ENCODE measurements around the gene TMEM126A.

The TMEM126A gene

DNA sequence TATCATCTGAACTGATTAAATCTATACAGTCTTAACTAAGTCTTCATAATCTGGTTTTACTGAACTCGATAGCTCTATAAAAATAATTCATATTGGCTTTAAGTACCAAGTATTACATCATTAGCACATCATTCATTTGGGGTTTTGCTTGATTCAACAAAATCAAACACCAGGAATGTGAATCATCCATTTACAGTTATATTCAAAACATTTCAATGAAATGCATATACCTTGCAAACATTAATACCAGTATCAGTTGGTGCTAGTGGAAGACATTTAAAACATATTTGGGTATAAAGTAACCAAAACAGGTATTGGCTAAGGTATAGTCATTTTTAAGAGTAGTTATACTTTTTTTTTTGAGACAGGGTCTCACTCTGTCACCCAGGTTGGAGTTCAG is 50.4 kb downstream of the TMEM126A start:
- Histone ChIP-seq H3K36me3 (ENCODE audit: control insufficient read depth, insufficient read depth, low read length) (no peaks in the 10 kb centered on the region), H3K9me3 (ENCODE audit: control insufficient read depth, insufficient read depth, low read depth, low read length) (no peaks in the 10 kb centered on the region), H3K4me3 (ENCODE audit: low read depth, low read length) (no peak overlapping the region), H3K27me3 (ENCODE audit: control insufficient read depth, insufficient read depth, low read length) (no peaks in the 10 kb centered on the region), H3K4me1 (ENCODE audit: control insufficient read depth, insufficient read depth, low read length) (no peaks in the 10 kb centered on the region), H3K9ac (ENCODE audit: low read length) (no peak overlapping the region), H3K27ac (ENCODE audit: low read depth, low read length) (no peak overlapping the region)

DNA sequence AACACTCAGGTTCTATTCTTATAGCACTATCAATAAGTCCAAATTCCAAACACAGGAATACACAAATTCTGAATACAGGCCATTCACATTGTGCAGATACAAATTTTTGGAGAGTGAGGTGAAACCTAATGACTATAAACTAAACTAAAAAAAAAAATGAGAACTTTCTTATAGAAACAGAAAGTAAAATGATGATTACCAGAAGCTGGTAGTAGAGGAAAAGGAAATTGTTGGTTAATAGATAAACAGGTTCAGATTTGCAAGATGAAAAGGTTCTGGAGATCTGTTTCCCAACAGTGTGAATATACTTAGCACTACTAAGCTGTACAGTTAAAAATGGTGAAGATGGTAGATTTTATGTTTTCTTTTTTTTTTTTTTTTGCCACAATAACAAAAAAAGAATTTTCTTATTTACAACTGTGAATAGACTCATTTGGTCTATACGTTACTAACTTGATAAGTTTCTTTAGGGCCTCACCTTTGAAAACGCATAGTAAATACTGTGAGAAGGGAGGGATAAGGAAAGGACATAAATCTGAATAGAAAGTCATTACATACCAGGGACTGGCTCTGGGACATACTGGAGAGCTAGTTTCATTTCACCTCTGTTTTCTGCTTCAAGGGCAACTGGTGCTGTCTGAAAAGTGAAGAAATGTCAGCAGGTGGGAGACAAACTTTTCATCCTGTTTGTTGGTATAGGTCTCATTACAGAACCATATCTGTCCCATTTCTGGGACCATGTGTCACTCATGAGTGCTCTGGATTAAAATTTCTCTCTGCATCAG is 52.4 kb downstream of the TMEM126A start:
- Histone ChIP-seq H3K36me3 (ENCODE audit: control insufficient read depth, insufficient read depth, low read length) (no peaks in the 10 kb centered on the region), H3K4me3 (ENCODE audit: low read depth, low read length) (no peak overlapping the region), H3K27ac (ENCODE audit: low read depth, low read length) (no peak overlapping the region), H3K9ac (ENCODE audit: low read length) (no peak overlapping the region), H3K4me1 (ENCODE audit: control insufficient read depth, insufficient read depth, low read length) (no peaks in the 10 kb centered on the region), H3K27me3 (ENCODE audit: control insufficient read depth, insufficient read depth, low read length) (no peaks in the 10 kb centered on the region), H3K9me3 (ENCODE audit: control insufficient read depth, insufficient read depth, low read depth, low read length) (no peaks in the 10 kb centered on the region)

DNA sequence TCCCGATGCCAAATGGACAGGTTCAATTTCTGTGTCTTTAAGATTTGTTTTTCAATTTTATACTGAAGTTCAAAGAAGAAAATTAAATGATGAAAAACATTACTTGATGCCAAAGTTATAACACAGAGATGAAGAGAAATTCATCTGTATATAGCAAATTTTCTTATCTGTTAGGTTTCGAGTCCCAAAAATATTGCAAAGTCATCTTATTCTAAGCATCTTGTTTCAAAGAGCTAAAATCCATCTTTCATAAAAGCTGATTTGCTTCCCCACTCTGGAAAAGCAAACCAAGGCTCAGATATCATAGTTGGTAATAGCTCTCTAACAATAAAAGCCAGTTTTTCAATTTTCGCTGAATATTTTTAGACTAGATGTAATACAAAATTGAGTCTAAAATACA is 57.2 kb downstream of the TMEM126A start:
- Histone ChIP-seq H3K9ac (ENCODE audit: low read length) (no peak overlapping the region), H3K27ac (ENCODE audit: low read depth, low read length) (no peak overlapping the region), H3K36me3 (ENCODE audit: control insufficient read depth, insufficient read depth, low read length) (no peaks in the 10 kb centered on the region), H3K27me3 (ENCODE audit: control insufficient read depth, insufficient read depth, low read length) (no peaks in the 10 kb centered on the region), H3K9me3 (ENCODE audit: control insufficient read depth, insufficient read depth, low read depth, low read length) (no peaks in the 10 kb centered on the region), H3K4me3 (ENCODE audit: low read depth, low read length) (no peak overlapping the region), H3K4me1 (ENCODE audit: control insufficient read depth, insufficient read depth, low read length) (no peaks in the 10 kb centered on the region)

DNA sequence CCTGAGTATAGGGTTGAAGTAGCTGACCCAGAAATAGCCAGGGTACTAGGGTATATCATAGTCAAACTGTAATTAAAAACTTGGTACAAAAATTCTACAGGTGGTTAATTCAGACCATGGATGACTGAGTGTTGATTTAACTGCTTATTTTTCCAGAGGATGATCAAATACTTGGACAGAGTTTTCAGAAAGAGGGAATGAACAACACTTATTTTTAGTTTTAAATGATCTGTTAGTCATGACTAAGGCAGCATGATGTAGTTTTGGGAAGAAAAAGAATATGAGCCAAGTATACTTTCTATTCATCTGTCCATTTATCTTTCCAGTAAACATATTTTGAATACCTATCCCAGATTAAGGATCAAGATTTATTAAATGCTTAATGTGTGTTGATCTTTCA is 58.0 kb downstream of the TMEM126A start:
- H3K9me3 ChIP-seq (ENCODE audit: control insufficient read depth, insufficient read depth, low read depth, low read length) = no peaks in the 10 kb centered on the region
- no peak overlapping the region for H3K4me3 ChIP-seq (ENCODE audit: low read depth, low read length)
- no peaks in the 10 kb centered on the region for H3K27me3 ChIP-seq (ENCODE audit: control insufficient read depth, insufficient read depth, low read length)
- H3K4me1 ChIP-seq (ENCODE audit: control insufficient read depth, insufficient read depth, low read length) = no peaks in the 10 kb centered on the region
- no peak overlapping the region for H3K9ac ChIP-seq (ENCODE audit: low read length)
- H3K36me3 ChIP-seq (ENCODE audit: control insufficient read depth, insufficient read depth, low read length) = no peaks in the 10 kb centered on the region
- H3K27ac ChIP-seq (ENCODE audit: low read depth, low read length) = no peak overlapping the region

Data from HUES6 (cell line).